DND-41 (cell line): ENCODE measurements around the gene DHRSX.

Source experiments
- ATAC-seq: fragments of 200-7000 bp; cut with Tn5 transposase; 3 replicates; pipeline ENCODE4 v1.9.1; 2021; ENCODE audit warnings: low read depth; ENCODE audit not compliant: insufficient read depth
- DNase-seq: peaks from one replicate; pipeline ENCODE4 v3.0.0-alpha.2; 2020
- H2AFZ ChIP-seq: 2 replicates; pipeline ENCODE4 v1.6.0; 2012; ENCODE audit warnings: low read depth, low read length
- H3K27ac ChIP-seq: 2 replicates; pipeline ENCODE4 v1.5.1; 2012; ENCODE audit warnings: low read length, inconsistent platforms
- H3K27me3 ChIP-seq: fragments of 200-600 bp; sonication (generic); 2 replicates; pipeline ENCODE4 v1.6.0; 2012; ENCODE audit warnings: low read length, mild to moderate bottlenecking, inconsistent platforms; ENCODE audit not compliant: insufficient read depth, poor library complexity
- H3K36me3 ChIP-seq: 2 replicates; pipeline ENCODE4 v1.5.1; 2012; ENCODE audit warnings: low read length, inconsistent platforms; ENCODE audit not compliant: insufficient read depth
- H3K4me1 ChIP-seq: 2 replicates; pipeline ENCODE4 v1.5.1; 2012; ENCODE audit warnings: mild to moderate bottlenecking, low read length; ENCODE audit not compliant: insufficient read depth
- H3K4me2 ChIP-seq: 2 replicates; pipeline ENCODE4 v1.6.0; 2012; ENCODE audit warnings: mild to moderate bottlenecking, moderate library complexity, low read length, inconsistent platforms; ENCODE audit not compliant: insufficient read depth
- H3K4me3 ChIP-seq, 2 experiments: fragments of 200-600 bp in 1 of 2; shearing (Covaris generic) in 1 of 2; 2 replicates each; pipeline ENCODE4 v1.5.1; 2012 to 2016; ENCODE audit warnings: inconsistent platforms in 2 of 2, low read length in 2 of 2, mild to moderate bottlenecking in 2 of 2, low read depth in 1 of 2, moderate library complexity in 1 of 2
- H3K79me2 ChIP-seq: 2 replicates; pipeline ENCODE4 v1.6.0; 2012; ENCODE audit warnings: low read length, inconsistent platforms; ENCODE audit not compliant: insufficient read depth
- H3K9ac ChIP-seq: 2 replicates; pipeline ENCODE4 v1.6.0; 2012; ENCODE audit warnings: low read depth, mild to moderate bottlenecking, inconsistent platforms, low read length, moderate library complexity
- H3K9me3 ChIP-seq: 2 replicates; pipeline ENCODE4 v1.5.1; 2012; ENCODE audit warnings: low read length, moderate library complexity, mild to moderate bottlenecking, inconsistent platforms; ENCODE audit not compliant: insufficient read depth, severe bottlenecking
- H4K20me1 ChIP-seq: 2 replicates; pipeline ENCODE4 v1.6.0; 2012; ENCODE audit warnings: low read length; ENCODE audit not compliant: insufficient read depth
- CTCF ChIP-seq: IDR thresholded peaks from 2 replicates; pipeline ENCODE4 v1.5.1; 2012; ENCODE audit warnings: borderline replicate concordance, low read length, moderate library complexity, mild to moderate bottlenecking; ENCODE audit not compliant: poor library complexity, severe bottlenecking; ENCODE audit errors: extremely low read depth
- EZH2 ChIP-seq: IDR thresholded peaks from 3 replicates; pipeline ENCODE4 v1.6.1; 2012; ENCODE audit warnings: borderline replicate concordance, low read depth, mild to moderate bottlenecking, moderate library complexity, low read length, inconsistent platforms; ENCODE audit not compliant: severe bottlenecking

DHRSX gene

GRCh38 chrX:2401590-2402360, 99.0 kb downstream of the DHRSX start:
- ATAC-seq (no peak), DNase-seq (no peak)
- H3K9me3 ChIP-seq: no peaks in the 10 kb centered on the region
- no peaks in the 10 kb centered on the region for H3K27me3 ChIP-seq
- H4K20me1 ChIP-seq: 0 out of 2 replicates have a peak, but pooled peaks cover 2% of the 10 kb centered on the region
- no peak overlapping the region for H3K4me2 ChIP-seq
- TF ChIP-seq EZH2 (no peak), CTCF (no peak)
- no peaks in the 10 kb centered on the region for H3K79me2 ChIP-seq
- no peak overlapping the region for H3K4me3 ChIP-seq
- no peak overlapping the region for H3K9ac ChIP-seq
- H3K27ac ChIP-seq: no peak overlapping the region
- H2AFZ ChIP-seq: no peak overlapping the region
- H3K4me1 ChIP-seq: no peaks in the 10 kb centered on the region
- H3K36me3 ChIP-seq: peaks cover 3% of the 10 kb centered on the region; the same call in 1 of the 2 replicates

GRCh38 chrX:2401201-2401589, 99.6 kb downstream of the DHRSX start:
- ATAC-seq: no peak
- H4K20me1 ChIP-seq: 0 out of 2 replicates have a peak, but pooled peaks cover 2% of the 10 kb centered on the region
- H3K27ac ChIP-seq: no peak overlapping the region

GRCh38 chrX:2398064-2398656, 102.6 kb downstream of the DHRSX start:
- DNase-seq (no peak), ATAC-seq (no peak)
- no peaks in the 10 kb centered on the region for H3K36me3 ChIP-seq

More at GRCh38 chrX:2401201-2401589, 99.6 kb downstream of the DHRSX start:
- no peak for DNase-seq
- Histone ChIP-seq H3K79me2 (no peaks in the 10 kb centered on the region), H3K9me3 (no peaks in the 10 kb centered on the region), H3K4me2 (no peak overlapping the region), H2AFZ (no peak overlapping the region), H3K4me3 (no peak overlapping the region), H3K4me1 (no peaks in the 10 kb centered on the region), H3K27me3 (no peaks in the 10 kb centered on the region), H3K36me3 (no peaks in the 10 kb centered on the region), H3K9ac (no peak overlapping the region)
- TF ChIP-seq EZH2 (no peak), CTCF (no peak)

More at GRCh38 chrX:2398064-2398656, 102.6 kb downstream of the DHRSX start:
- Histone ChIP-seq H3K4me2 (no peak overlapping the region), H3K27me3 (no peaks in the 10 kb centered on the region), H2AFZ (no peak overlapping the region), H3K9ac (no peak overlapping the region), H3K4me1 (no peaks in the 10 kb centered on the region), H3K4me3 (no peak overlapping the region), H3K79me2 (no peaks in the 10 kb centered on the region), H4K20me1 (peaks cover 6% of the 10 kb centered on the region; the same call in 1 of the 2 replicates), H3K27ac (no peak overlapping the region), H3K9me3 (no peaks in the 10 kb centered on the region)
- TF ChIP-seq EZH2 (no peak), CTCF (no peak)
